OCI-LY7 (cell line): ENCODE data around the gene ABCA5.

Experiments used
- CTCF ChIP-seq: fragments of 200-600 bp; sonication (generic); conservative IDR thresholded peaks from 2 replicates; pipeline ENCODE4 v1.5.1; 2014; ENCODE audit warnings: mild to moderate bottlenecking, antibody characterized with exemption, low read length, moderate library complexity, mixed read lengths
- EZH2phosphoT487 ChIP-seq: fragments of 200-600 bp; sonication (generic); IDR thresholded peaks from 2 replicates; pipeline ENCODE4 v1.6.1; 2018; ENCODE audit warnings: low read depth, borderline replicate concordance, mild to moderate bottlenecking, mixed run types, antibody characterized with exemption, low read length, moderate library complexity, mixed read lengths

- TF ChIP-seq CTCF: no peak
- TF ChIP-seq EZH2phosphoT487: no peak
Observed at GRCh38 chr17:69271023-69271422, 55.9 kb downstream of the ABCA5 start.
